Natural killer cell (primary cell): ENCODE measurements around the gene THEMIS2. TPM values are rescaled to one million over a fixed set of nuclear protein-coding genes. Genes with fewer than 3 reads are reported as not detected.

ENCODE experiments used
- ATAC-seq, 3 donors: fragments of 150-1000 bp in 2 of 3; fragments of 200-7000 bp in 1 of 3; cut with Tn5 transposase; 1 replicate in 1 of 3; 2 replicates in 2 of 3; pipeline ENCODE4 v1.10.0; 2021; ENCODE audit warnings: mild to moderate bottlenecking in 2 of 3, moderate library complexity in 2 of 3
- DNase-seq, 2 donors: peaks; one replicate each; pipeline versions ENCODE4 v3.0.0 to v3.0.0-alpha.2; 2013 to 2021; ENCODE audit warnings: mixed read lengths in 1 of 2
- H3K27ac ChIP-seq: one replicate; pipeline ENCODE4 v1.5.1; 2013; ENCODE audit warnings: mild to moderate bottlenecking, low read length
- H3K27me3 ChIP-seq: one replicate; pipeline ENCODE4 v1.6.1; 2013; ENCODE audit warnings: low read length; ENCODE audit not compliant: control insufficient read depth, insufficient read depth
- H3K36me3 ChIP-seq: one replicate; pipeline ENCODE4 v1.6.1; 2013; ENCODE audit warnings: low read length; ENCODE audit not compliant: control insufficient read depth, insufficient read depth
- H3K4me1 ChIP-seq: one replicate; pipeline ENCODE4 v1.6.1; 2013; ENCODE audit warnings: low read length; ENCODE audit not compliant: control insufficient read depth, insufficient read depth
- H3K4me3 ChIP-seq: one replicate; pipeline ENCODE4 v1.5.1; 2013; ENCODE audit warnings: low read length
- H3K9me3 ChIP-seq: one replicate; pipeline ENCODE4 v1.6.1; 2013; ENCODE audit warnings: low read length; ENCODE audit not compliant: control insufficient read depth, insufficient read depth
- H3K27ac Mint-ChIP-seq, 2 donors: one replicate each; pipeline ENCODE4 v1.8.0; 2022; ENCODE audit warnings: mild to moderate bottlenecking in 2 of 2, mixed read lengths in 2 of 2, moderate library complexity in 1 of 2
- H3K27me3 Mint-ChIP-seq, 2 donors: one replicate each; pipeline ENCODE4 v1.8.0; 2022; ENCODE audit warnings: low read depth in 2 of 2, mixed read lengths in 2 of 2
- H3K36me3 Mint-ChIP-seq: one replicate; pipeline ENCODE4 v1.8.0; 2022; ENCODE audit warnings: mixed read lengths
- H3K4me1 Mint-ChIP-seq, 2 donors: one replicate each; pipeline ENCODE4 v1.8.0; 2022; ENCODE audit warnings: mixed read lengths in 2 of 2
- H3K4me3 Mint-ChIP-seq: one replicate; pipeline ENCODE4 v1.8.0; 2022; ENCODE audit warnings: mild to moderate bottlenecking, moderate library complexity, mixed read lengths
- H3K9me3 Mint-ChIP-seq, 2 donors: one replicate each; pipeline ENCODE4 v1.8.0; 2022; ENCODE audit warnings: mixed read lengths in 2 of 2
- WGBS: methylation state at CpG from one replicate; pipeline ENCODE4 v1.1.7; 2013; ENCODE audit warnings: missing lambda C conversion rate; ENCODE audit not compliant: insufficient coverage; 5-methylcytosine and 5-hydroxymethylcytosine counted together
- intact Hi-C: fragments of 100-400 bp; cut with micrococcal nuclease; formaldehyde crosslinking; loops from one replicate; pipeline ENCODE4 v1.14.2; 2022
- total RNA-seq, 4 donors: library from RNA; stranded (reverse); fragments of 120-200 nt in 1 of 4; gene quantifications; one replicate each; pipeline versions ENCODE4 v1.2.3 to v1.2.4, GENCODE V29; 2013 to 2022
- TF ChIP-seq, protein P1 (sequence below): fragments of 200-600 bp; IDR thresholded peaks from one replicate; pipeline ENCODE4 v1.8.0; 2022; ENCODE audit warnings: antibody characterized with exemption

Gene THEMIS2
- total RNA-seq, 3 donors from 2014 or later (not counting 1 experiment from before 2014, with no cell fraction given), result 104 to 234 (median 122) TPM

DNA sequence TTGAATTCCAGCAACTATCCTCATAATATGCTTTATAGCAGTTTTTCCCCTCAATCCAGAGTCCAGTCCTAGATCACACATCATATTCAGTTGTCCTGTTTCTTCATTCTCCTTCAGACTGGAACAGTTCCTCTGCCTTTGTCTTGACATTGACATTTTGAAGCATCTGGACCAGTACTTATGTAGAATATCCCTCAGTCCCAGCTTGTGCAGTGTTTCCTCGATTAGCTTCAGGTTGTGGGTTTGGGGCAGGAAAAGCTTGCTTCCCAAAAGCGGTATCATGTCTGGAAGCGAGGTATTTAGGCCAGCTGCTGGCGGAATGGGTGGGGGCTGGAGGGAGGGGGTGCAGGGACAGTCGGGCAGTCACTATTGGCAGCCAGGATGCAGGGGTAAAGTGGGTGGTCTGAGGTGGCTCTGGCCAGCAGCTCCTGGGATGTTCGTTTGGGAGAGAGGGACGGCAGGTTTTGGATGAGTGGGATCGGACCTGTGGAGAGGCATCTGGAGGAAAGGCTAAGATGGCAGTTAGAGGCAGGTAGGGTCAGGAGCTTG lies 6.5 kb downstream of the THEMIS2 start:
- Mint-ChIP-seq H3K4me1 (peaks cover 36 to 67% of the 10 kb centered on the region in 2 donors), H3K4me3 (no peak overlapping the region), H3K9me3 (no peaks in the 10 kb centered on the region), H3K27ac (peak overlapping the region; percentile 91 to 95), H3K27me3 (no peaks in the 10 kb centered on the region), H3K36me3 (peaks cover 18% of the 10 kb centered on the region)
- TF ChIP-seq, protein P1, sequence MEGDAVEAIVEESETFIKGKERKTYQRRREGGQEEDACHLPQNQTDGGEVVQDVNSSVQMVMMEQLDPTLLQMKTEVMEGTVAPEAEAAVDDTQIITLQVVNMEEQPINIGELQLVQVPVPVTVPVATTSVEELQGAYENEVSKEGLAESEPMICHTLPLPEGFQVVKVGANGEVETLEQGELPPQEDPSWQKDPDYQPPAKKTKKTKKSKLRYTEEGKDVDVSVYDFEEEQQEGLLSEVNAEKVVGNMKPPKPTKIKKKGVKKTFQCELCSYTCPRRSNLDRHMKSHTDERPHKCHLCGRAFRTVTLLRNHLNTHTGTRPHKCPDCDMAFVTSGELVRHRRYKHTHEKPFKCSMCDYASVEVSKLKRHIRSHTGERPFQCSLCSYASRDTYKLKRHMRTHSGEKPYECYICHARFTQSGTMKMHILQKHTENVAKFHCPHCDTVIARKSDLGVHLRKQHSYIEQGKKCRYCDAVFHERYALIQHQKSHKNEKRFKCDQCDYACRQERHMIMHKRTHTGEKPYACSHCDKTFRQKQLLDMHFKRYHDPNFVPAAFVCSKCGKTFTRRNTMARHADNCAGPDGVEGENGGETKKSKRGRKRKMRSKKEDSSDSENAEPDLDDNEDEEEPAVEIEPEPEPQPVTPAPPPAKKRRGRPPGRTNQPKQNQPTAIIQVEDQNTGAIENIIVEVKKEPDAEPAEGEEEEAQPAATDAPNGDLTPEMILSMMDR, result no peak
- ATAC-seq (no peak), DNase-seq (no peak)
- peaks cover 59% of the 10 kb centered on the region for H3K36me3 ChIP-seq
- H3K27ac ChIP-seq, result peak overlapping the region; percentile 17
- intact Hi-C loops, result no loop called here
- no peaks in the 10 kb centered on the region for H3K9me3 ChIP-seq
- no peaks in the 10 kb centered on the region for H3K27me3 ChIP-seq
- no peak overlapping the region for H3K4me3 ChIP-seq
- WGBS, result 80% methylated on average over 8 of the region's 8 CpGs
- H3K4me1 ChIP-seq, result peaks cover 79% of the 10 kb centered on the region

DNA sequence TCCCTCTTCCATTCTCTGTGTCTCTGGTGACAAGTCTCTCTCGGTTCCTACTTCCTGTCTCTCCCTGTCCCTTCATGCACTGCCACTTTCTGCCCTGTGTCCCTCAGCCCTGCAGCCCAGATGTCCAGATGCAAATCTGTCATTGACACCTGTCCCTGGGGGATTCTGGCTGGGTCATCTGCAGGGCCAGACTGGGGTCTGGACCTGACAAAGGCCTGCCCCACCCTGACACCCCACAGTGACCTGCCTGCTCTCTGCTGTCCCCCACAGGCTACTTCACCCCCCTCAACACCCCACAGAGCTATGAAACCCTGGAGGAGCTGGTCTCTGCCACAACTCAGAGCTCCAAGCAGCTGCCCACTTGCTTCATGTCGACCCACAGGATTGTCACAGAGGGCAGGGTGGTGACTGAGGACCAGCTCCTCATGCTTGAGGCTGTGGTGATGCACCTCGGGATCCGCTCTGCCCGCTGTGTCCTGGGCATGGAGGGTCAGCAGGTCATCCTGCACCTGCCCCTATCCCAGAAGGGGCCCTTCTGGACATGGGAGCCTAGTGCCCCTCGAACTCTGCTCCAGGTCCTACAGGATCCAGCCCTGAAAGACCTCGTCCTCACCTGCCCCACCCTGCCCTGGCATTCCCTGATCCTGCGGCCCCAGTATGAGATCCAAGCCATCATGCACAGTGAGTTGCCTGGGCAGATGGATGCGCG lies 7.2 kb downstream of the THEMIS2 start:
- Histone ChIP-seq H3K27ac (peak overlapping the region; percentile 5), H3K36me3 (peaks cover 62% of the 10 kb centered on the region), H3K4me1 (peaks cover 79% of the 10 kb centered on the region), H3K27me3 (no peaks in the 10 kb centered on the region), H3K4me3 (no peak overlapping the region), H3K9me3 (no peaks in the 10 kb centered on the region)
- Mint-ChIP-seq H3K27ac (peak overlapping the region; percentile 91 to 95), H3K4me3 (no peak overlapping the region), H3K9me3 (no peaks in the 10 kb centered on the region), H3K36me3 (peaks cover 20% of the 10 kb centered on the region), H3K4me1 (peaks cover 42 to 73% of the 10 kb centered on the region in 2 donors), H3K27me3 (no peaks in the 10 kb centered on the region)
- DNase-seq (no peak), ATAC-seq (no peak)
- intact Hi-C loops, result no loop called here
- WGBS, result 90% methylated on average over 8 of the region's 10 CpGs
- TF ChIP-seq, protein P1, result no peak

DNA sequence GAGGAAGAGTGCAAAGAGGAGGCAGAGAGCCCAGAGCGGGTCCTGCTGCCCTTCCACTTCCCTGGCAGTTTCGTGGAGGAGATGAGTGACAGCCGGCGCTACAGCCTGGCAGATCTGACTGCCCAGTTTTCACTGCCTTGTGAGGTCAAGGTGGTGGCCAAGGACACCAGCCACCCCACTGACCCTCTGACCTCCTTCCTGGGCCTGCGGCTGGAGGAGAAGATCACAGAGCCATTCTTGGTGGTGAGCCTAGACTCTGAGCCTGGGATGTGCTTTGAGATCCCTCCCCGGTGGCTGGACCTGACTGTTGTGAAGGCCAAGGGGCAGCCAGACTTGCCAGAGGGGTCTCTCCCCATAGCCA lies 10.2 kb downstream of the THEMIS2 start:
- H3K27ac Mint-ChIP-seq, result peak overlapping the region; percentile 96 to 99

More for the DNA sequence above, 10.2 kb downstream of the THEMIS2 start:
- no peak for DNase-seq
- 97% methylated on average over 6 of the region's 6 CpGs for WGBS
- TF ChIP-seq, protein P1, result no peak
- H3K36me3 ChIP-seq, result peaks cover 74% of the 10 kb centered on the region
- ATAC-seq, result no peak
- Mint-ChIP-seq H3K4me3 (no peak overlapping the region), H3K27me3 (no peaks in the 10 kb centered on the region), H3K9me3 (no peaks in the 10 kb centered on the region), H3K4me1 (peaks cover 64 to 77% of the 10 kb centered on the region in 2 donors), H3K36me3 (peaks cover 26% of the 10 kb centered on the region)
- H3K9me3 ChIP-seq, result no peaks in the 10 kb centered on the region
- intact Hi-C loops, result no loop called here
- H3K4me3 ChIP-seq, result no peak overlapping the region
- peak overlapping the region; percentile 85 for H3K27ac ChIP-seq
- peaks cover 81% of the 10 kb centered on the region for H3K4me1 ChIP-seq
- no peaks in the 10 kb centered on the region for H3K27me3 ChIP-seq
